ENCODE results near the gene KSR1.
"Not testable (repeated sequence)": the region's sequence is repeated elsewhere in the genome, so short reads cannot be mapped to it uniquely, and the experiment has no call there.

Gene KSR1

GRCh38 chr17:27631897-27632725 is 175.9 kb downstream of the KSR1 start:
- peak overlapping the region; percentile 80 for H3K4me3 ChIP-seq (ENCODE audit: low read depth, low read length)
- TF ChIP-seq CTCF (IDR thresholded peaks at IDR 0.05; ENCODE audit: borderline replicate concordance, insufficient read depth, low read depth, low read length): peak; percentile 42

GRCh38 chr17:27632766-27633165 is 176.5 kb downstream of the KSR1 start:
- H3K4me3 ChIP-seq (ENCODE audit: low read depth, low read length): peak overlapping the region; percentile 80

- H3K4me3 ChIP-seq (ENCODE audit: low read depth, low read length): no peak overlapping the region
- TF ChIP-seq CTCF (IDR thresholded peaks at IDR 0.05; ENCODE audit: borderline replicate concordance, insufficient read depth, low read depth, low read length): no peak
Observed at GRCh38 chr17:27633312-27634025, 177.2 kb downstream of the KSR1 start.

- TF ChIP-seq CTCF (IDR thresholded peaks at IDR 0.05; ENCODE audit: borderline replicate concordance, insufficient read depth, low read depth, low read length): no peak
- H3K4me3 ChIP-seq (ENCODE audit: low read depth, low read length): no peak overlapping the region
Observed at GRCh38 chr17:27634026-27634335, 177.7 kb downstream of the KSR1 start.

- no peak overlapping the region for H3K4me3 ChIP-seq (ENCODE audit: low read depth, low read length)
- TF ChIP-seq CTCF (IDR thresholded peaks at IDR 0.05; ENCODE audit: borderline replicate concordance, insufficient read depth, low read depth, low read length): no peak
Observed at GRCh38 chr17:27634776-27635175, 178.5 kb downstream of the KSR1 start.

DNA sequence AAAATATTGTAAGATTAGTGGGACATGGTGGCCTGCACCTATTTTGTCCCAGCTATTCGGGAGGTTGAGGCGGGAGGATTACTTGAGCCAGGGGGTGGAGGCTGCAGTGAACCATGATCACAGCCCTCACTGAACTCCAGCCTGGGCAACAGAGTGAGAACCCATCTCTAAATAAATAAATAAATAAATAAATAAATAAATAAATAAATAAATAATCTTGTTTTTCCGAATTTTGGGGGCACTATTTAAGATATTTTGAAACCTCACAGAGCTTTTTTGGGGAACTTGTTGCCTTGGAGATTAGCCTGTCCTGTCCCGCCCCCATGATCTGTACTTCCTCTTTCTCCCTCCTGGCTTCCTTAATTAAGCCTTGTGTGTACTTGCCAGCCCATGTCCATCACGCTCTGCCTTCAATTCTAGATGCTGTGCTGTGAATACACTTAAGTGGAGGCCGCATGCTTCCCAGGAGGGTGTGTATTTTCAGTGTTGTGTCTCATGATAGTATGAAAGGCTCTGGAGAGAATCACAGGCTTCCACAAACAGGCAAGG is 179.1 kb downstream of the KSR1 start:
- no peak overlapping the region for H3K4me3 ChIP-seq (ENCODE audit: low read depth, low read length)
- TF ChIP-seq CTCF (IDR thresholded peaks at IDR 0.05; ENCODE audit: borderline replicate concordance, insufficient read depth, low read depth, low read length): no peak

- not testable (repeated sequence) for H3K4me3 ChIP-seq (ENCODE audit: low read depth, low read length)
Observed at GRCh38 chr17:27636005-27636520, 179.8 kb downstream of the KSR1 start.

GRCh38 chr17:27637818-27638217 is 181.6 kb downstream of the KSR1 start:
- not testable (repeated sequence) for H3K4me3 ChIP-seq (ENCODE audit: low read depth, low read length)

DNA sequence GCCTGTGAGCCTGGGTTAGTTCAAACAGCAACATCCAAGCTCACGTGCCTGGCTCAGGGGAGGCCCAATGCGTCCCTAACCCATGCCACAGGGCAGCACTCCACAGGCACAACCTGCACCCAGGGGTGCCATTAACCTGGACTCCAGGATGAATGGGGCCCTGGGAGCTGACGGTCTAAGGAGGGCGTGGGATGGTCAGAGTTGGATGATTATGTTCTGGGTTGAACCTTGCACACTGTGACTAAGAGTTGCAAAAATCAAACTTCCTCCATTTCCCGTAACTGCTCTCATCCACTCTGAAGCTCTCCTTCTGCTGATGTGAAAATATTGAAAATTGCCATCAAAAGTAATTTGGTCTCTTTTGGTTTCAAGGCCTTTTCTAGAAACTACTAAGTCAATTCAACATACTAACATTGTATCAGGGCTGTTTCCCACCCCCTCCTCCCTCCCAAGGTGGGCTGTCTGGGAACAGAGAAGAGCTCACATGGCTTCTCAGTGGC is 182.2 kb downstream of the KSR1 start:
- not testable (repeated sequence) for H3K4me3 ChIP-seq (ENCODE audit: low read depth, low read length)

All from GM12875 (cell line).